Psoas muscle (tissue), 8 donors: Measurements from ENCODE around the gene MPZL3. TPM values are rescaled to one million over a fixed set of nuclear protein-coding genes. Genes with fewer than 3 reads are reported as not detected.

Experiments used
- ATAC-seq, 4 donors: fragments of 200-7000 bp; cut with Tn5 transposase; one replicate each; pipeline ENCODE4 v1.9.1; 2020; ENCODE audit warnings: moderate library complexity in 3 of 4, mild to moderate bottlenecking in 2 of 4
- DNase-seq, 2 donors: peaks; one replicate each; pipeline ENCODE4 v3.0.0-alpha.2; 2020
- H3K27ac ChIP-seq: fragments of 200-600 bp; one replicate; pipeline ENCODE4 v1.8.0; 2022
- H3K27me3 ChIP-seq, 3 donors: fragments of 200-600 bp in 1 of 3; one replicate each; pipeline versions ENCODE4 v1.6.1 to v1.8.0; 2013 to 2022; ENCODE audit warnings: low read length in 2 of 3, mild to moderate bottlenecking in 2 of 3, moderate library complexity in 1 of 3; ENCODE audit not compliant: insufficient read depth in 3 of 3
- H3K36me3 ChIP-seq, 2 donors: fragments of 200-600 bp in 1 of 2; one replicate each; pipeline versions ENCODE4 v1.6.1 to v1.8.0; 2013 to 2022; ENCODE audit warnings: low read depth in 1 of 2, mild to moderate bottlenecking in 1 of 2, moderate library complexity in 1 of 2; ENCODE audit not compliant: insufficient read depth in 1 of 2
- H3K4me1 ChIP-seq: fragments of 200-600 bp; one replicate; pipeline ENCODE4 v1.8.0; 2022
- H3K4me3 ChIP-seq: fragments of 200-600 bp; one replicate; pipeline ENCODE4 v1.8.0; 2022; ENCODE audit warnings: mild to moderate bottlenecking
- H3K9me3 ChIP-seq: fragments of 200-600 bp; one replicate; pipeline ENCODE4 v1.8.0; 2022
- CTCF ChIP-seq: fragments of 200-600 bp; IDR thresholded peaks from one replicate; pipeline ENCODE4 v1.8.0; 2022; ENCODE audit warnings: antibody characterized with exemption
- whole genome bisulfite sequencing, 3 donors: extraction: QIAGEN DNeasy Blood & Tissue Kit; methylation state at CpG; one replicate each; pipeline versions ENCODE4 v1.1.6 to v1.1.7; 2013; 5-methylcytosine and 5-hydroxymethylcytosine counted together
- intact Hi-C, 2 donors: fragments of 100-400 bp; cut with DNase I; formaldehyde crosslinking; loops; one replicate each; pipeline versions ENCODE4 v1.11.0 to v1.14.2; 2022
- polyA plus RNA-seq, 3 donors: library from polyadenylated mRNA; stranded (reverse); fragments of 200-250 nt; gene quantifications; one replicate each; pipeline ENCODE4 v1.2.3, GENCODE V29; 2013
- total RNA-seq, 4 donors: library from RNA; stranded (reverse); fragmentation: NEBNext Ultra II Directional in 2 of 4; extraction: Animal tissue kit (Norgen Biotek cat#: 25700) in 2 of 4; gene quantifications; one replicate each; pipeline versions ENCODE4 v1.2.1 to v1.2.4, GENCODE V29; 2021 to 2023
- donor health status: healthy with polysubstance abuse.
- donor health status: DM: no; HTN: no; CAD: no; lungs with moderate emphysema.
- donor health status: Bipolar disorder and iron deficiency.
- donor health status: healthy.
- donor health status: DM: yes; HTN: yes; CAD: no.
- donor health status: DM: no; HTN: no; CAD: no.
- donor health status: DM: no; HTN: no; CAD: no.
- donor health status: DM: yes; HTN: yes; CAD: no.

Gene MPZL3
- total and polyA plus RNA-seq, 7 donors: 0.07 to 0.97 (median 0.22) TPM

- ATAC-seq (no peak), DNase-seq (no peak)
- intact Hi-C loops: loop anchor here in 1 of 2 donors (2.0 to 10.0 kb wide), 2 partner anchors 84 to 288 kb away; no protein-coding TSS in a partner anchor
Measured at GRCh38 chr11:118200497-118200896, 51.7 kb downstream of the MPZL3 start.

GRCh38 chr11:118199135-118199534 lies 53.0 kb downstream of the MPZL3 start:
- Histone ChIP-seq H3K4me1 (peaks cover 16% of the 10 kb centered on the region), H3K4me3 (no peak overlapping the region), H3K9me3 (no peaks in the 10 kb centered on the region), H3K27ac (no peak overlapping the region), H3K36me3 (no peaks in the 10 kb centered on the region), H3K27me3 (no peaks in the 10 kb centered on the region)
- TF ChIP-seq CTCF: no peak
- ATAC-seq: no peak
- no peak for DNase-seq
- intact Hi-C loops: loop anchor here (2.0 to 5.0 kb wide), 4 partner anchors 153 to 368 kb away; partner anchors contain the start of gene IFT46 (in 1 of the 2)
- 53 to 68% (median 56%) methylated on average over 6 of the region's 6 CpGs for WGBS, 3 donors

More at GRCh38 chr11:118200497-118200896, 51.7 kb downstream of the MPZL3 start:
- no peak for TF ChIP-seq CTCF
- no peaks in the 10 kb centered on the region for H3K36me3 ChIP-seq
- H3K27ac ChIP-seq: no peak overlapping the region
- peaks cover 0 to 4% (median 0%) of the 10 kb centered on the region in 3 donors for H3K27me3 ChIP-seq
- no peaks in the 10 kb centered on the region for H3K9me3 ChIP-seq
- no peak overlapping the region for H3K4me3 ChIP-seq
- peaks cover 5% of the 10 kb centered on the region for H3K4me1 ChIP-seq
- WGBS, 3 donors: 82 to 86% (median 85%) methylated on average over 5 of the region's 5 CpGs

- ATAC-seq (peak in 2 of 4 donors; percentile 32 to 55), DNase-seq (peak; percentile 80 to 89)
- H3K27ac ChIP-seq: no peak overlapping the region
- peak; percentile 93 for TF ChIP-seq CTCF
- H3K4me3 ChIP-seq: peak overlapping the region; percentile 43
- no peaks in the 10 kb centered on the region for H3K27me3 ChIP-seq
- no peaks in the 10 kb centered on the region for H3K36me3 ChIP-seq
- no peaks in the 10 kb centered on the region for H3K9me3 ChIP-seq
- WGBS, 3 donors: 1 to 3% (median 2%) methylated on average over 9 of the region's 9 CpGs
- intact Hi-C loops: loop anchor here (2.0 to 5.0 kb wide), 4 partner anchors 154 to 369 kb away; partner anchors contain the start of gene IFT46 (in 1 of the 2)
- H3K4me1 ChIP-seq: peaks cover 20% of the 10 kb centered on the region
Measured at GRCh38 chr11:118198370-118198769, 53.8 kb downstream of the MPZL3 start.

- peak overlapping the region; percentile 66 for H3K27ac ChIP-seq
- peak; percentile 84 to 91 for DNase-seq
- H3K27me3 ChIP-seq: no peaks in the 10 kb centered on the region
- no peaks in the 10 kb centered on the region for H3K36me3 ChIP-seq
- no peak overlapping the region for H3K4me3 ChIP-seq
- 14 to 19% (median 16%) methylated on average over 10 of the region's 10 CpGs for WGBS, 3 donors
- no peaks in the 10 kb centered on the region for H3K9me3 ChIP-seq
- H3K4me1 ChIP-seq: peaks cover 20% of the 10 kb centered on the region
- ATAC-seq: peak; percentile 95 to 98 (median 97)
- no peak for TF ChIP-seq CTCF
- intact Hi-C loops: loop anchor here (5.0 kb wide), 3 partner anchors 157 to 372 kb away; partner anchors contain the start of gene IFT46 (in 1 of the 2)
Measured at GRCh38 chr11:118194835-118195627, 57.1 kb downstream of the MPZL3 start.
